GM12878 (cell line): ENCODE measurements around the gene ACACB. TPM values are rescaled to one million over a fixed set of nuclear protein-coding genes. Genes with fewer than 3 reads are reported as not detected.

ENCODE experiments used
- ATAC-seq: fragments of 200-7000 bp; cut with Tn5 transposase; 3 replicates; pipeline ENCODE4 v1.9.1; 2020; ENCODE audit warnings: mild to moderate bottlenecking, moderate library complexity
- BruUV-seq: library from RNA; stranded (reverse); fragments of 400-500 nt; replicated peaks from 2 replicates; lab custom pipeline; 2021; lab: Mats Ljungman, UMichigan
- CTCF ChIA-PET: fragments of 300-600 bp; sonication (Branson Sonifier 250); formaldehyde crosslinking; extraction: SDS; loops from one replicate; lab custom pipeline; 2021; ENCODE audit warnings: inconsistent platforms; lab: Yijun Ruan, JAX
- POLR2A ChIA-PET: fragments of 350-600 bp; formaldehyde crosslinking; extraction: SDS; loops from one replicate; lab custom pipeline; 2021; ENCODE audit warnings: inconsistent platforms; lab: Charles Lee
- RAD21 ChIA-PET: fragments of 300-600 bp; sonication (Branson Sonifier 250); formaldehyde crosslinking; loops from one replicate; lab custom pipeline; 2023; ENCODE audit warnings: antibody characterized with exemption; ENCODE audit not compliant: unreplicated experiment; lab: Charles Lee
- SMC1A ChIA-PET: fragments of 300-600 bp; sonication (Branson Sonifier 250); formaldehyde crosslinking; loops from one replicate; lab custom pipeline; 2023; ENCODE audit not compliant: unreplicated experiment, uncharacterized antibody; lab: Charles Lee
- DNase-seq: peaks from one replicate; pipeline ENCODE4 v3.0.0-alpha.2; 2011; ENCODE audit warnings: low read depth, low spot score
- FAIRE-seq: peaks from 3 replicates; lab custom pipeline; 2011; peaks lifted over from hg19 to GRCh38; lab: Jason Lieb, UNC
- H2AFZ ChIP-seq: 2 replicates; pipeline ENCODE4 v1.6.0; 2011; ENCODE audit warnings: low read depth, low read length, control low read depth; ENCODE audit not compliant: control insufficient read depth
- H3K27ac ChIP-seq: 2 replicates; pipeline ENCODE4 v1.5.1; 2011; ENCODE audit warnings: control low read depth; ENCODE audit not compliant: control insufficient read depth, insufficient read depth
- H3K27me3 ChIP-seq, 2 experiments: replicated peaks in 1 of 2; 2 replicates each; pipeline versions ENCODE4 v1.6.0 to v1.6.1; 2011; ENCODE audit warnings: low read length in 1 of 2; ENCODE audit not compliant: control insufficient read depth in 2 of 2, insufficient read depth in 2 of 2
- H3K36me3 ChIP-seq, 2 experiments: 2 replicates each; pipeline ENCODE4 v1.5.1; 2011; ENCODE audit warnings: low read length in 1 of 2; ENCODE audit not compliant: control insufficient read depth in 2 of 2, insufficient read depth in 2 of 2
- H3K4me1 ChIP-seq: 2 replicates; pipeline ENCODE4 v1.6.1; 2011; ENCODE audit warnings: mild to moderate bottlenecking, low read length, moderate library complexity, mixed read lengths; ENCODE audit not compliant: control insufficient read depth, insufficient read depth
- H3K4me2 ChIP-seq: 2 replicates; pipeline ENCODE4 v1.6.0; 2011; ENCODE audit warnings: control low read depth; ENCODE audit not compliant: control insufficient read depth, insufficient read depth
- H3K4me3 ChIP-seq: fragments of 200-600 bp; sonication (generic); 2 replicates; pipeline ENCODE4 v1.5.1; 2016
- H3K79me2 ChIP-seq: 2 replicates; pipeline ENCODE4 v1.6.0; 2011; ENCODE audit warnings: low read length; ENCODE audit not compliant: control insufficient read depth, insufficient read depth
- H3K9ac ChIP-seq: 2 replicates; pipeline ENCODE4 v1.8.0; 2011; ENCODE audit warnings: low read length, control low read depth, mixed read lengths; ENCODE audit not compliant: control insufficient read depth, insufficient read depth
- H3K9me3 ChIP-seq: replicated peaks from 3 replicates; pipeline ENCODE4 v1.5.1; 2011; ENCODE audit warnings: mild to moderate bottlenecking, low read length; ENCODE audit not compliant: control insufficient read depth, insufficient read depth
- H4K20me1 ChIP-seq: 2 replicates; pipeline ENCODE4 v1.6.0; 2011; ENCODE audit not compliant: control insufficient read depth, insufficient read depth
- BCL11A ChIP-seq: IDR thresholded peaks from 2 replicates; pipeline ENCODE4 v1.6.1; 2011; ENCODE audit warnings: low read depth, low read length
- EGR1 ChIP-seq, 2 experiments: IDR thresholded peaks; 1 replicate in 1 of 2; 2 replicates in 1 of 2; pipeline ENCODE4 v1.6.1; 2011 to 2012; ENCODE audit warnings: low read depth in 2 of 2, low read length in 2 of 2, borderline replicate concordance in 1 of 2, mild to moderate bottlenecking in 1 of 2, moderate library complexity in 1 of 2
- IRF3 ChIP-seq: fragments of 450-650 bp; IDR thresholded peaks from 2 replicates; pipeline ENCODE4 v1.6.1; 2014; ENCODE audit warnings: mild to moderate bottlenecking
- NRF1 ChIP-seq: conservative IDR thresholded peaks from 2 replicates; pipeline ENCODE4 v1.6.1; 2011; ENCODE audit warnings: mild to moderate bottlenecking, low read depth, low read length, improper control_type of control experiment
- SMAD5 ChIP-seq: IDR thresholded peaks from 2 replicates; pipeline ENCODE4 v1.6.1; 2016; ENCODE audit warnings: antibody characterized with exemption, low read depth
- ZNF687 ChIP-seq: fragments of 450-650 bp; IDR thresholded peaks from 2 replicates; pipeline ENCODE4 v1.6.1; 2017; ENCODE audit warnings: mild to moderate bottlenecking, moderate library complexity
- WGBS: methylation state at CpG from one replicate; pipeline ENCODE4 v1.1.6; 2016; ENCODE audit warnings: low lambda C conversion rate; ENCODE audit not compliant: insufficient replicate concordance, insufficient coverage; ENCODE audit errors: missing lambda C conversion rate; 5-methylcytosine and 5-hydroxymethylcytosine counted together
- in situ Hi-C: fragments of 300-500 bp; cut with MboI; formaldehyde crosslinking; loops from 9 replicates; pipeline ENCODE4 v1.14.3; 2018; ENCODE audit warnings: mixed read lengths
- intact Hi-C: fragments of 100-400 bp; cut with micrococcal nuclease; formaldehyde crosslinking; loops from one replicate; pipeline ENCODE4 v1.14.2; 2022; ENCODE audit not compliant: unreplicated experiment
- polyA plus RNA-seq, 11 experiments: library from polyadenylated mRNA; depleted of rRNA in 4 of 11; unstranded in 6 of 11; stranded (reverse) in 5 of 11; fragments of >200 nt; fragmentation: Nextera tagmentation in 4 of 11; fragmentation: Illumina TruSeq in 1 of 11; extraction: Ambion mirVana in 4 of 11; extraction: Trizol in 1 of 11; gene quantifications; 1 replicate in 1 of 11; 2 replicates in 10 of 11; pipeline versions ENCODE4 v1.2.1 to v1.2.3, GENCODE V29; 2011 to 2016; ENCODE audit warnings: inconsistent platforms in 2 of 11, missing spikeins in 2 of 11, low read depth in 1 of 11
- total RNA-seq, 4 experiments: library from RNA; depleted of rRNA in 3 of 4; stranded (reverse); fragments of >200 nt in 3 of 4; fragmentation: Illumina TruSeq in 1 of 4; extraction: Trizol in 1 of 4; gene quantifications; 2 replicates each; pipeline versions ENCODE4 v1.2.1 to v1.2.3, GENCODE V29; 2013 to 2021
- TF ChIP-seq, protein P1 (sequence below): fragments of 150-350 bp; IDR thresholded peaks from 2 replicates; pipeline ENCODE4 v1.6.1; 2014; ENCODE audit warnings: mild to moderate bottlenecking, low read depth, low read length

ACACB gene
- total and polyA plus RNA-seq, 10 of the 15 experiments (the other 5 are each of a cell fraction or from before 2014, with no cell fraction given) = 0.05 to 1.9 (median 0.38) TPM; not detected in 2

- Histone ChIP-seq H3K79me2 (no peaks in the 10 kb centered on the region), H4K20me1 (no peaks in the 10 kb centered on the region), H3K27ac (no peak overlapping the region), H3K9ac (no peak overlapping the region), H3K36me3 (no peaks in the 10 kb centered on the region), H3K9me3 (no peaks in the 10 kb centered on the region), H3K4me3 (no peak overlapping the region), H3K4me2 (no peak overlapping the region), H3K4me1 (no peaks in the 10 kb centered on the region), H2AFZ (no peak overlapping the region), H3K27me3 (no peaks in the 10 kb centered on the region)
- in situ Hi-C loops (no loop called here), intact Hi-C loops (no loop called here)
- ChIA-PET SMC1A (no interaction called here), CTCF (interaction anchor here (0.6 kb wide), 1 partner anchor 15 kb away, joined by 3 read pairs; no protein-coding TSS in a partner anchor), POLR2A (no interaction called here), RAD21 (no interaction called here)
- ATAC-seq = no peak
- no peak for DNase-seq
- TF ChIP-seq BCL11A (no peak), SMAD5 (no peak)
- no peak for FAIRE-seq
- 42% methylated on average over 9 of the region's 9 CpGs for WGBS
- BruUV-seq = no TSS peak
Observed at GRCh38 chr12:109247831-109248654, 131.7 kb downstream of the ACACB start.

DNA sequence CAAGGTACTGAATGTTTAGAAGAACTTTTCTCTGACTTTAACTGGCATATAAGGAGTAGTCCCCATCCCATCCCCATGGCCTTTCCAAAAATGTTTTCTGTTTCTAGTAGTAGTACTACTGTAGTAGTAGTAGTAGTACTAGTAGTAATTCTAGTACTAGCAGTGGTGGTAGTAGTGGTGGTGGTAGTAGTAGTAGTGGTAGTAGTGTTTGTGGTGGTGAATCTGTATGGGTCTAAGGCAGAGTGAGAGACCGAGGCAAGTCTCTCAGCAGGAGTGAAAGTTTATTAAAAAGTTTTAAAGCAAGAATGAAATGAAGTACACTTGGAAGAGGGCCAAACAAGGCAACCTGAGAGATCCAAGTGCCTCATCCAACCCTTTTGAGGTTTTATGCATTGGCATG, 134.1 kb downstream of the ACACB start:
- Histone ChIP-seq H3K36me3 (no peaks in the 10 kb centered on the region), H4K20me1 (no peaks in the 10 kb centered on the region), H3K27me3 (no peaks in the 10 kb centered on the region), H3K79me2 (no peaks in the 10 kb centered on the region), H3K4me3 (no peak overlapping the region), H2AFZ (no peak overlapping the region), H3K27ac (no peak overlapping the region), H3K4me2 (no peak overlapping the region), H3K9ac (no peak overlapping the region), H3K4me1 (no peaks in the 10 kb centered on the region), H3K9me3 (peaks cover 2% of the 10 kb centered on the region; the same call in 1 of the 3 replicates)
- ChIA-PET POLR2A (no interaction called here), SMC1A (interaction anchor here (1.1 kb wide), 1 partner anchor 131 kb away, joined by 3 read pairs; no protein-coding TSS in a partner anchor), CTCF (interaction anchor here (2.2 kb wide), 1 partner anchor 11 kb away, joined by 6 read pairs; no protein-coding TSS in a partner anchor), RAD21 (no interaction called here)
- WGBS = 40% methylated on average over 1 of the region's 1 CpG
- in situ Hi-C loops = no loop called here
- FAIRE-seq (no peak), ATAC-seq (no peak), DNase-seq (no peak)
- intact Hi-C loops = no loop called here
- BruUV-seq = no TSS peak
- no peak for TF ChIP-seq NRF1
- TF ChIP-seq, protein P1, sequence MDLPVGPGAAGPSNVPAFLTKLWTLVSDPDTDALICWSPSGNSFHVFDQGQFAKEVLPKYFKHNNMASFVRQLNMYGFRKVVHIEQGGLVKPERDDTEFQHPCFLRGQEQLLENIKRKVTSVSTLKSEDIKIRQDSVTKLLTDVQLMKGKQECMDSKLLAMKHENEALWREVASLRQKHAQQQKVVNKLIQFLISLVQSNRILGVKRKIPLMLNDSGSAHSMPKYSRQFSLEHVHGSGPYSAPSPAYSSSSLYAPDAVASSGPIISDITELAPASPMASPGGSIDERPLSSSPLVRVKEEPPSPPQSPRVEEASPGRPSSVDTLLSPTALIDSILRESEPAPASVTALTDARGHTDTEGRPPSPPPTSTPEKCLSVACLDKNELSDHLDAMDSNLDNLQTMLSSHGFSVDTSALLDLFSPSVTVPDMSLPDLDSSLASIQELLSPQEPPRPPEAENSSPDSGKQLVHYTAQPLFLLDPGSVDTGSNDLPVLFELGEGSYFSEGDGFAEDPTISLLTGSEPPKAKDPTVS = no peak
- TF ChIP-seq ZNF687 = no peak
- no peak for TF ChIP-seq IRF3
- no peak for TF ChIP-seq EGR1 (IDR thresholded peaks at IDR 0.05; ENCODE audit: borderline replicate concordance in 1 of 2, low read depth in 2 of 2, low read length in 2 of 2)
